Activated T-helper 1 cell treated with Interleukin-2 at 50 U/mL for 16 hours (primary cell): ENCODE results near the gene XCL2.

Source experiments
- DNase-seq: peaks from one replicate; pipeline ENCODE4 v3.0.0-alpha.2; 2020; ENCODE audit warnings: low read depth

Gene XCL2

GRCh38 chr1:168513656-168514404, 30.0 kb downstream of the XCL2 start:
- DNase-seq = no peak

GRCh38 chr1:168512864-168513595, 30.8 kb downstream of the XCL2 start:
- no peak for DNase-seq

- no peak for DNase-seq
These were observed 33.7 kb downstream of the XCL2 start for GRCh38 chr1:168509875-168510791.

- DNase-seq = no peak
These were observed 34.6 kb downstream of the XCL2 start for GRCh38 chr1:168509210-168509609.

GRCh38 chr1:168507828-168508227, 36.0 kb downstream of the XCL2 start:
- DNase-seq = no peak

- no peak for DNase-seq
These were observed 36.6 kb downstream of the XCL2 start for GRCh38 chr1:168507231-168507630.

GRCh38 chr1:168506204-168506819, 37.5 kb downstream of the XCL2 start:
- DNase-seq = no peak

- DNase-seq = no peak
These were observed 38.8 kb downstream of the XCL2 start for GRCh38 chr1:168505006-168505405.

GRCh38 chr1:168504064-168504837, 39.5 kb downstream of the XCL2 start:
- DNase-seq = no peak

GRCh38 chr1:168499688-168500049, 44.1 kb downstream of the XCL2 start:
- DNase-seq = no peak

GRCh38 chr1:168498956-168499687, 44.7 kb downstream of the XCL2 start:
- no peak for DNase-seq

- no peak for DNase-seq
These were observed 45.6 kb downstream of the XCL2 start for GRCh38 chr1:168498159-168498631.

GRCh38 chr1:168497376-168497950, 46.3 kb downstream of the XCL2 start:
- no peak for DNase-seq

- no peak for DNase-seq
These were observed 52.2 kb downstream of the XCL2 start for GRCh38 chr1:168491527-168492164.
